OCI-M2 (cell line): ENCODE data around the gene FBXO2.

Experiments used
- DNase-seq: peaks from one replicate; lab custom pipeline; 2025; ENCODE audit not compliant: unreplicated experiment; lab: John Stamatoyannopoulos, UW

FBXO2 gene

DNA sequence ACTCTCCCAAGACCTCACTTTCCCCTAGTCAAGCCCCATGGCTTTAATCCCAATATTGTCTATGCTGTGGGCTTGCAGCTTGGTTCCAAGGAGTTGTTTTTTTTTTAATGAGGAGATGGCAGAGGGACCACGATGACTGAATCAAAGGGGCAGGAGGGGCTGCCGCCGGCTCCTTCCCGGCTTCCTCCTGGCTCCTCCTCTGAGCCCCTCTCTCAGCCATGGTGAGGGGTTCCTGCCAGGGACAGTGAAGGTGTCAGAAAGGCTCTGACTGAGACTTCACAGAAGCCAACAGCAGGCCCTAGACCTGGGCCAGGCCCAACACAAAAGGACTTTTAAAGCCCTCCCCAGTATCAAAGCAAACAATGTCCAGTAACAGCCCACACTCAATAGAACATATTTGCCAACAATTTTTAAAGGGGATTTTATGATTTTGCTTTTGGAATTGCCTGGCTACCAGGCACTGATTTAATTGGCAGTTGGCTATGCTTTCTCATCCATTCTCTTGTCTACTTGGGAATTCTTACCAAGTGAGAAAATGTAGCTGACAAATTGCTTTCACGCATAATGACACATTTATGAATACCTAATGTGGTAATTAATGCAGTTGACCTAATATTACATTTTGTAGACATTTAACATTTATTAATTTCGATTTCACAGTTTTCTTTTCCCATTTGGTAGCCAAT, 54.2 kb downstream of the FBXO2 start:
- no peak for DNase-seq

GRCh38 chr1:11598461-11598860, 55.8 kb downstream of the FBXO2 start:
- no peak for DNase-seq
